HEK293 (cell line): ENCODE results near the gene PDZD2.

Source experiments
- CTCF ChIP-seq: fragments of 450-650 bp; formaldehyde crosslinking; IDR thresholded peaks from 2 replicates; pipeline ENCODE4 v1.5.1; 2016; ENCODE audit warnings: missing biosample characterization, missing genetic modification characterization
- REST ChIP-seq: fragments of 450-650 bp; formaldehyde crosslinking; IDR thresholded peaks from 2 replicates; pipeline ENCODE4 v1.5.1; 2016; ENCODE audit warnings: missing biosample characterization, missing genetic modification characterization
- ZBTB7A ChIP-seq: fragments of 450-650 bp; formaldehyde crosslinking; IDR thresholded peaks from 2 replicates; pipeline ENCODE4 v1.5.1; 2016; ENCODE audit warnings: low read depth, missing biosample characterization, missing genetic modification characterization
- ZBTB8A ChIP-seq: fragments of 450-650 bp; formaldehyde crosslinking; IDR thresholded peaks from 2 replicates; pipeline ENCODE4 v1.5.1; 2016; ENCODE audit warnings: missing biosample characterization, missing genetic modification characterization
- ZNF274 ChIP-seq, 2 experiments: fragments of 200-500 bp in 1 of 2; fragments of 450-650 bp in 1 of 2; sonication (Bioruptor generic) in 1 of 2; formaldehyde crosslinking in 1 of 2; IDR thresholded peaks; 2 replicates each; pipeline versions ENCODE4 v1.5.1 to v1.6.1; 2014 to 2016; ENCODE audit warnings: borderline replicate concordance in 1 of 2, inconsistent platforms in 1 of 2, low read length in 1 of 2, missing biosample characterization in 1 of 2, missing genetic modification characterization in 1 of 2
- ZNF350 ChIP-seq: fragments of 450-650 bp; formaldehyde crosslinking; IDR thresholded peaks from 2 replicates; pipeline ENCODE4 v1.5.0; 2017; ENCODE audit warnings: missing biosample characterization, mild to moderate bottlenecking, missing genetic modification characterization
- ZNF555 ChIP-seq: fragments of 450-650 bp; formaldehyde crosslinking; conservative IDR thresholded peaks from 2 replicates; pipeline ENCODE4 v1.5.1; 2017; ENCODE audit warnings: missing biosample characterization, mild to moderate bottlenecking, missing genetic modification characterization, inconsistent platforms
- ZNF658 ChIP-seq: fragments of 450-650 bp; formaldehyde crosslinking; IDR thresholded peaks from 2 replicates; pipeline ENCODE4; 2016; ENCODE audit warnings: missing biosample characterization, missing genetic modification characterization
- ZNF791 ChIP-seq: fragments of 450-650 bp; formaldehyde crosslinking; IDR thresholded peaks from 2 replicates; pipeline ENCODE4 v1.5.1; 2016; ENCODE audit warnings: missing biosample characterization, missing genetic modification characterization
- TF ChIP-seq, protein P1 (sequence below): fragments of 450-650 bp; formaldehyde crosslinking; IDR thresholded peaks from 2 replicates; pipeline ENCODE4 v1.5.1; 2016; ENCODE audit warnings: missing biosample characterization, missing genetic modification characterization
- TF ChIP-seq, protein P2 (sequence below): fragments of 450-650 bp; formaldehyde crosslinking; IDR thresholded peaks from 2 replicates; pipeline ENCODE4 v1.5.1; 2016; ENCODE audit warnings: missing biosample characterization, missing genetic modification characterization
- TF ChIP-seq, protein P3 (sequence below): fragments of 450-650 bp; formaldehyde crosslinking; IDR thresholded peaks from 2 replicates; pipeline ENCODE4 v1.5.1; 2016; ENCODE audit warnings: missing biosample characterization, missing genetic modification characterization

DNA sequence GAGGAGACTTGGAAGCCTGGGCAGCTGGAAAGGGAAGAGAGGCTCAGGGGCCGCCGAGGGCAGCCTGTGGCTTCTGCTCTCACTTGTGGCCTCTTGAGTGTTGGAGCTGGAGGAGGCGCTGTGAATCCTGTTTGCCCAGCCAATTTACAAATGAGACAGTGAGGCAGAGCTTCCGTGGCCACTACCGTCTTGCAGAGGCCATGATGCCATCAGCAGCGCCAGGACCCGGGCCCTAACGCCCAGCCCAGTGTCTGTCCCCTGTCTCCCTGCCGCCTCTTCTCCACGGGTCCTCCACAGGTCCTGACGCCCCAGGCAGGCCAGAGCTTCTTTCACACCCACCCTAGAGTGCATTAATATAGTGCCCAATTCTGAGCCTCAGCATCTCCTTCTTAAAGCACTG lies 362.4 kb downstream of the PDZD2 start:
- TF ChIP-seq, protein P1, sequence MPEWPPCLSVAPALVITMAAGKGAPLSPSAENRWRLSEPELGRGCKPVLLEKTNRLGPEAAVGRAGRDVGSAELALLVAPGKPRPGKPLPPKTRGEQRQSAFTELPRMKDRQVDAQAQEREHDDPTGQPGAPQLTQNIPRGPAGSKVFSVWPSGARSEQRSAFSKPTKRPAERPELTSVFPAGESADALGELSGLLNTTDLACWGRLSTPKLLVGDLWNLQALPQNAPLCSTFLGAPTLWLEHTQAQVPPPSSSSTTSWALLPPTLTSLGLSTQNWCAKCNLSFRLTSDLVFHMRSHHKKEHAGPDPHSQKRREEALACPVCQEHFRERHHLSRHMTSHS (tag by site-specific recombination): no peak
- TF ChIP-seq, protein P2, sequence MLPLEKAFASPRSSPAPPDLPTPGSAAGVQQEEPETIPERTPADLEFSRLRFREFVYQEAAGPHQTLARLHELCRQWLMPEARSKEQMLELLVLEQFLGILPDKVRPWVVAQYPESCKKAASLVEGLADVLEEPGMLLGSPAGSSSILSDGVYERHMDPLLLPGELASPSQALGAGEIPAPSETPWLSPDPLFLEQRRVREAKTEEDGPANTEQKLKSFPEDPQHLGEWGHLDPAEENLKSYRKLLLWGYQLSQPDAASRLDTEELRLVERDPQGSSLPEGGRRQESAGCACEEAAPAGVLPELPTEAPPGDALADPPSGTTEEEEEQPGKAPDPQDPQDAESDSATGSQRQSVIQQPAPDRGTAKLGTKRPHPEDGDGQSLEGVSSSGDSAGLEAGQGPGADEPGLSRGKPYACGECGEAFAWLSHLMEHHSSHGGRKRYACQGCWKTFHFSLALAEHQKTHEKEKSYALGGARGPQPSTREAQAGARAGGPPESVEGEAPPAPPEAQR (tag by site-specific recombination): no peak
- TF ChIP-seq ZBTB8A (tag by site-specific recombination) (no peak), ZNF658 (no peak), ZBTB7A (tag by site-specific recombination) (no peak), ZNF274 (IDR thresholded peaks at IDR 0.05; ENCODE audit: low read length) (no peak), ZNF274 (tag by site-specific recombination; IDR thresholded peaks at IDR 0.05; ENCODE audit: borderline replicate concordance) (no peak), CTCF (tag by site-specific recombination) (no peak), ZNF555 (tag by site-specific recombination) (no peak), ZNF791 (tag by site-specific recombination) (no peak), REST (tag by site-specific recombination) (no peak), ZNF350 (tag by site-specific recombination) (no peak)
- TF ChIP-seq, protein P3, sequence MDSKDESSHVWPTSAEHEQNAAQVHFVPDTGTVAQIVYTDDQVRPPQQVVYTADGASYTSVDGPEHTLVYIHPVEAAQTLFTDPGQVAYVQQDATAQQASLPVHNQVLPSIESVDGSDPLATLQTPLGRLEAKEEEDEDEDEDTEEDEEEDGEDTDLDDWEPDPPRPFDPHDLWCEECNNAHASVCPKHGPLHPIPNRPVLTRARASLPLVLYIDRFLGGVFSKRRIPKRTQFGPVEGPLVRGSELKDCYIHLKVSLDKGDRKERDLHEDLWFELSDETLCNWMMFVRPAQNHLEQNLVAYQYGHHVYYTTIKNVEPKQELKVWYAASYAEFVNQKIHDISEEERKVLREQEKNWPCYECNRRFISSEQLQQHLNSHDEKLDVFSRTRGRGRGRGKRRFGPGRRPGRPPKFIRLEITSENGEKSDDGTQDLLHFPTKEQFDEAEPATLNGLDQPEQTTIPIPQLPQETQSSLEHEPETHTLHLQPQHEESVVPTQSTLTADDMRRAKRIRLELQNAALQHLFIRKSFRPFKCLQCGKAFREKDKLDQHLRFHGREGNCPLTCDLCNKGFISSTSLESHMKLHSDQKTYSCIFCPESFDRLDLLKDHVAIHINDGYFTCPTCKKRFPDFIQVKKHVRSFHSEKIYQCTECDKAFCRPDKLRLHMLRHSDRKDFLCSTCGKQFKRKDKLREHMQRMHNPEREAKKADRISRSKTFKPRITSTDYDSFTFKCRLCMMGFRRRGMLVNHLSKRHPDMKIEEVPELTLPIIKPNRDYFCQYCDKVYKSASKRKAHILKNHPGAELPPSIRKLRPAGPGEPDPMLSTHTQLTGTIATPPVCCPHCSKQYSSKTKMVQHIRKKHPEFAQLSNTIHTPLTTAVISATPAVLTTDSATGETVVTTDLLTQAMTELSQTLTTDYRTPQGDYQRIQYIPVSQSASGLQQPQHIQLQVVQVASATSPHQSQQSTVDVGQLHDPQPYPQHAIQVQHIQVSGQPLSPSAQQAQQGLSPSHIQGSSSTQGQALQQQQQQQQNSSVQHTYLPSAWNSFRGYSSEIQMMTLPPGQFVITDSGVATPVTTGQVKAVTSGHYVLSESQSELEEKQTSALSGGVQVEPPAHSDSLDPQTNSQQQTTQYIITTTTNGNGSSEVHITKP (tag by site-specific recombination): no peak
